LNCaP clone FGC (cell line): ENCODE measurements around the gene EME2.

Experiments used
- DNase-seq: peaks from one replicate; pipeline ENCODE4 v3.0.0-alpha.2; 2011; ENCODE audit warnings: low read depth
- H3K4me3 ChIP-seq: 2 replicates; pipeline ENCODE4 v1.5.1; 2011; ENCODE audit warnings: mild to moderate bottlenecking, low read depth, low read length, control low read depth
- CTCF ChIP-seq: IDR thresholded peaks from 2 replicates; pipeline ENCODE4 v1.5.1; 2012; ENCODE audit warnings: mild to moderate bottlenecking; ENCODE audit not compliant: control insufficient read depth, insufficient read depth; ENCODE audit errors: extremely low read depth

The EME2 gene

GRCh38 chr16:1745900-1746692 is 26.5 kb upstream of the EME2 start:
- no peak overlapping the region for H3K4me3 ChIP-seq
- no peak for DNase-seq
- TF ChIP-seq CTCF, result no peak

DNA sequence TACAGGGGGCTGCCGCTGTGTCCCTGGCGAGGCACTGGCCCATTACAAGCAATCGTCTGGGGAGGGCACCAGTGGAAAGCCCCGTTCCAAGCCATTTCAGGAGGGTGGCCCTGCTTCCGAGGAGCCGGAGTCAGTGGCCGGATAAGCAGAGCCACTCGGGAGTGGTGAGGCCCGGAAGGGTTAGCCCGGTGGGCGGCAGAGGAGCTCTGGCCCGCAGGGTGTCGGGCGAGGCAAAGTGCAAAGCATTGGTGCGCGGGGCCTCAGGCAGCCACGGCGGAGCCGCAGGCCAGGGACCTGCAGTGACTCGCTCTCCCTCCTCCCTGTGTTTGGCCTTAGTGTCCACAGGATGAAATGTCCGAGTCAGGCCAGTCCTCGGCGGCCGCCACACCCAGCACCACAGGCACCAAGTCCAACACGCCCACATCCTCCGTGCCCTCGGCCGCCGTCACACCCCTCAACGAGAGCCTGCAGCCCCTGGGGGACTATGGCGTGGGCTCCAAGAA is 25.9 kb upstream of the EME2 start:
- TF ChIP-seq CTCF, result no peak
- no peak overlapping the region for H3K4me3 ChIP-seq
- DNase-seq, result no peak

DNA sequence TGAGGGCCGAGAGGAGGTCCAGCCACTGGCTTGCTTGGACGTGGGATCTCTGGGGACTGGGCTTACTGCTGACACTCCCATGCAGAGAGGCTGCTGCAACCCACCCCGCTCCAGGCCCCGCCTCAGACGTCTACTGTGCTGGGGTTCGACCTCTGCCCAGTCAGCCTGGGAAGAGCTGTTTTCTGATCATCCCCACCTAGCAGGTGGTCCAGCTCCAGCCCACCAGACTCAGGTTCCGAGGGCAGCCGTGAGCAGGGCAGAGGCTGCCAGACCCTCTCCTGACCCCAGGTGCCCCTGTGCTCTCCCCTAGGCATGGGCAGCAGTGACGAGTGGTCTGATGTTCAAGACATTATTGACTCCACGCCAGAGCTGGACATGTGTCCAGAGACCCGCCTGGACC is 24.7 kb upstream of the EME2 start:
- no peak overlapping the region for H3K4me3 ChIP-seq
- TF ChIP-seq CTCF, result no peak
- DNase-seq, result no peak

- DNase-seq, result no peak
- no peak for TF ChIP-seq CTCF
Observed at GRCh38 chr16:1749152-1750117, 23.2 kb upstream of the EME2 start.

DNA sequence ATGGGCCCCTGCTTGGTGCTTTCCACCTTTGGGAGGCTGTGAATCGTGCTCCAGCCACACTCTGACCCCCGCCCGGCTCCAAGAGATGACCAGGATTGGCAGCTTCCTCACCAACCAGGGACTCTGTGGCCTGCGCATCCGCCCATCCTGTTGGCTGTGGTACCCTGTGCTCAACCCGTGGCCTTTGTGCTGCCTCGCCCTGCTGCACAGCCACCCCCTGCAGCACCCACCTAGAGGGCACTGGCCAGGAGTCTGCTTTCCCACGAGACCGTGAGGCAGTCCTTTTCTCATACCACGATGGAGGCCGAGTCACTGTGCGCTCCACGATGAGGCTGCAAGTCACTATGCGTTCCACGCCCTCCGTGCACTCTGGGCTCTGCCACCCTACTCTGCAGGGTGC is 20.7 kb upstream of the EME2 start:
- TF ChIP-seq CTCF, result no peak
- no peak overlapping the region for H3K4me3 ChIP-seq
- no peak for DNase-seq

More at GRCh38 chr16:1749152-1750117, 23.2 kb upstream of the EME2 start:
- no peak overlapping the region for H3K4me3 ChIP-seq

- no peak for TF ChIP-seq CTCF
- H3K4me3 ChIP-seq, result no peak overlapping the region
- no peak for DNase-seq
Observed at GRCh38 chr16:1752853-1753252, 19.8 kb upstream of the EME2 start.
